K562 (cell line): ENCODE measurements around the gene ADGRG1.

ENCODE experiments used
- CTCF ChIP-seq, 3 experiments: IDR thresholded peaks in 2 of 3; conservative IDR thresholded peaks in 1 of 3; 2 replicates each; pipeline ENCODE4 v1.5.1; 2011 to 2012; ENCODE audit warnings: low read length in 3 of 3, mild to moderate bottlenecking in 3 of 3, control low read depth in 2 of 3, improper control_type of control experiment in 1 of 3, inconsistent platforms in 1 of 3, low read depth in 1 of 3, mixed read lengths in 1 of 3, moderate library complexity in 1 of 3; ENCODE audit not compliant: insufficient read depth in 2 of 3
- IRF2 ChIP-seq: sonication (generic); formaldehyde crosslinking; IDR thresholded peaks from 2 replicates; pipeline ENCODE4 v1.8.1; 2022; ENCODE audit warnings: mild to moderate bottlenecking, missing genetic modification reagents
- MYBL2 ChIP-seq, 2 experiments: fragments of 450-650 bp in 1 of 2; sonication (generic) in 1 of 2; formaldehyde crosslinking in 1 of 2; IDR thresholded peaks; 2 replicates each; pipeline versions ENCODE4 v1.6.1 to v1.8.1; 2017 to 2022; ENCODE audit warnings: borderline replicate concordance in 1 of 2, inconsistent platforms in 1 of 2, low read depth in 1 of 2, mild to moderate bottlenecking in 1 of 2, missing genetic modification reagents in 1 of 2, moderate library complexity in 1 of 2
- NRF1 ChIP-seq, 2 experiments: fragments of 450-650 bp; IDR thresholded peaks in 1 of 2; conservative IDR thresholded peaks in 1 of 2; 2 replicates each; pipeline ENCODE4 v1.6.1; 2014; ENCODE audit warnings: mild to moderate bottlenecking in 2 of 2

DNA sequence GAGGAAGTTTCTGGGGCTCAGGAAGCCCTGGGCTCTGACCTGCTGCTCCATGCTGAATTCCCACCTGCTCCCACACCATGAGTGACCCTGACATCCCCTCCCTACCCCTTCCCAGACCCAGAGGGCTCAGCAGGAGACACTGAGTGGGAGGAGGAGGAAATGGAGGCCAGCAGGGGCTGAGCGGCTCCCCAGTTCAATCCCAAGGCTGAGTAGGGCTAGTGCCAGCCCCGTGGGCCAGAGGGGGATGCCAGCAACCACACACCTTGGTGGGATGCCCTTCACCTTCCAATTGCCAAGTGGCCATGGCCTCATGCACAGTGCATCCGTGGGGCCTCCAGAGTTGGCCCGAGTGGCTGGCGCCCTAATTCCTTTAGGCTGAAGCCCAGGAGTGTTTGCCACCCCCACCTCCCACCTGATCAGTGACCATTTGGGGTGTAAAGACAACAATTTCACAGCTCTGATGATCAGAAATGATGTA lies 38.7 kb downstream of the ADGRG1 start:
- TF ChIP-seq NRF1 (conservative IDR thresholded peaks at IDR 0.05 in 1 of 2, IDR thresholded peaks at IDR 0.05 in 1 of 2), result no peak
- TF ChIP-seq MYBL2 (IDR thresholded peaks at IDR 0.05; ENCODE audit: low read depth), result no peak
- no peak for TF ChIP-seq MYBL2 (CRISPR knock-in tag; IDR thresholded peaks at IDR 0.05; ENCODE audit: borderline replicate concordance)
- no peak for TF ChIP-seq CTCF (IDR thresholded peaks at IDR 0.05 in 2 of 3, conservative IDR thresholded peaks at IDR 0.05 in 1 of 3; ENCODE audit: insufficient read depth in 2 of 3, low read depth in 1 of 3, low read length in 3 of 3)
- no peak for TF ChIP-seq IRF2 (CRISPR knock-in tag)
